Endodermal cell (in vitro differentiated cells): ENCODE data around the gene ADAMTS18. TPM values are rescaled to one million over a fixed set of nuclear protein-coding genes. Genes with fewer than 3 reads are reported as not detected.
"Not testable (repeated sequence)": the region's sequence is repeated elsewhere in the genome, so short reads cannot be mapped to it uniquely, and the experiment has no call there.

ENCODE experiments used
- DNase-seq: peaks from one replicate; pipeline ENCODE4 v3.0.0-alpha.2; 2017
- H3K27ac ChIP-seq: 2 replicates; pipeline ENCODE4 v1.5.1; 2013; ENCODE audit warnings: mild to moderate bottlenecking, low read depth, low read length, moderate library complexity
- H3K27me3 ChIP-seq: 2 replicates; pipeline ENCODE4 v1.6.1; 2013; ENCODE audit warnings: mild to moderate bottlenecking, low read length, moderate library complexity; ENCODE audit not compliant: insufficient read depth, control insufficient read depth, poor library complexity, severe bottlenecking
- H3K36me3 ChIP-seq: 2 replicates; pipeline ENCODE4 v1.7.0; 2013; ENCODE audit warnings: mild to moderate bottlenecking, low read length, moderate library complexity; ENCODE audit not compliant: control insufficient read depth, insufficient read depth
- H3K4me1 ChIP-seq: one replicate; pipeline ENCODE4 v1.7.0; 2013; ENCODE audit warnings: low read length; ENCODE audit not compliant: control insufficient read depth, insufficient read depth
- H3K4me3 ChIP-seq: 2 replicates; pipeline ENCODE4 v1.5.1; 2013; ENCODE audit warnings: mild to moderate bottlenecking, low read length, moderate library complexity
- H3K9ac ChIP-seq: 2 replicates; pipeline ENCODE4 v1.6.1; 2013; ENCODE audit warnings: mild to moderate bottlenecking, low read length, moderate library complexity; ENCODE audit not compliant: poor library complexity, severe bottlenecking; ENCODE audit errors: extremely low read depth
- H3K9me3 ChIP-seq: 2 replicates; pipeline ENCODE4 v1.6.1; 2013; ENCODE audit warnings: mild to moderate bottlenecking, low read length, moderate library complexity; ENCODE audit not compliant: control insufficient read depth
- H3K27ac Mint-ChIP-seq: 2 replicates; pipeline ENCODE4 v1.8.0; 2020; ENCODE audit warnings: mixed read lengths
- H3K27me3 Mint-ChIP-seq: 2 replicates; pipeline ENCODE4 v1.8.0; 2021; ENCODE audit warnings: mild to moderate bottlenecking, mixed read lengths; ENCODE audit not compliant: insufficient read depth
- H3K36me3 Mint-ChIP-seq: 2 replicates; pipeline ENCODE4 v1.8.0; 2020; ENCODE audit warnings: low read depth, mixed read lengths
- H3K4me1 Mint-ChIP-seq: 2 replicates; pipeline ENCODE4 v1.8.0; 2020; ENCODE audit warnings: mixed read lengths
- H3K4me3 Mint-ChIP-seq: 2 replicates; pipeline ENCODE4 v1.8.0; 2020; ENCODE audit warnings: mild to moderate bottlenecking, moderate library complexity, mixed read lengths
- H3K9me3 Mint-ChIP-seq: 2 replicates; pipeline ENCODE4 v1.8.0; 2020; ENCODE audit warnings: mild to moderate bottlenecking, mixed read lengths
- CTCF ChIP-seq: fragments of 200-600 bp; sonication (generic); conservative IDR thresholded peaks from 2 replicates; pipeline ENCODE4 v1.5.0; 2021; ENCODE audit warnings: antibody characterized with exemption, mild to moderate bottlenecking
- WGBS, 2 experiments: methylation state at CpG; one replicate each; pipeline versions ENCODE4 v1.1.5 to v1.1.7; 2013; ENCODE audit warnings: missing lambda C conversion rate in 2 of 2, mixed read lengths in 1 of 2; ENCODE audit not compliant: insufficient coverage in 1 of 2, insufficient read length in 1 of 2; 5-methylcytosine and 5-hydroxymethylcytosine counted together
- total RNA-seq, 2 donors: library from RNA; stranded (reverse); fragmentation: NEBNext Ultra II Directional in 1 of 2; extraction: Animal tissue kit (Norgen Biotek cat#: 25700) in 1 of 2; gene quantifications; 2 replicates in 1 of 2; 3 replicates in 1 of 2; pipeline ENCODE4 v1.2.1, GENCODE V29; 2021

Gene ADAMTS18
- total RNA-seq, 2 donors from 2014 or later = 7.9 to 12.4 TPM

GRCh38 chr16:77277571-77277970, 157.3 kb downstream of the ADAMTS18 start:
- Mint-ChIP-seq H3K4me1 (peaks cover 5% of the 10 kb centered on the region), H3K27ac (no peak overlapping the region), H3K4me3 (no peak overlapping the region), H3K36me3 (peaks cover 17% of the 10 kb centered on the region), H3K27me3 (peaks cover 27% of the 10 kb centered on the region), H3K9me3 (peaks cover 3% of the 10 kb centered on the region)
- no peak for TF ChIP-seq CTCF
- Histone ChIP-seq H3K9ac (no peak overlapping the region), H3K27me3 (peaks cover 39% of the 10 kb centered on the region), H3K9me3 (peaks cover 16% of the 10 kb centered on the region), H3K36me3 (peaks cover 12% of the 10 kb centered on the region), H3K27ac (no peak overlapping the region), H3K4me1 (no peaks in the 10 kb centered on the region), H3K4me3 (no peak overlapping the region)
- 96 to 100% methylated on average over 2 of the region's 2 CpGs for WGBS, 2 experiments
- no peak for DNase-seq

GRCh38 chr16:77277141-77277540, 157.7 kb downstream of the ADAMTS18 start:
- Histone ChIP-seq H3K4me1 (no peaks in the 10 kb centered on the region), H3K27ac (no peak overlapping the region), H3K36me3 (peaks cover 12% of the 10 kb centered on the region), H3K4me3 (no peak overlapping the region), H3K9me3 (peaks cover 16% of the 10 kb centered on the region), H3K9ac (no peak overlapping the region), H3K27me3 (peaks cover 43% of the 10 kb centered on the region)
- peaks cover 3% of the 10 kb centered on the region for H3K9me3 Mint-ChIP-seq
- 86% methylated on average over 2 of the region's 2 CpGs; no CpG with 5 or more reads in 1 of the 2 experiments for WGBS, 2 experiments
- H3K36me3 Mint-ChIP-seq = peaks cover 13% of the 10 kb centered on the region
- no peak for TF ChIP-seq CTCF
- DNase-seq = no peak
- H3K27ac Mint-ChIP-seq = no peak overlapping the region
- no peak overlapping the region for H3K4me3 Mint-ChIP-seq
- peaks cover 10% of the 10 kb centered on the region for H3K4me1 Mint-ChIP-seq
- peaks cover 30% of the 10 kb centered on the region for H3K27me3 Mint-ChIP-seq

- Histone ChIP-seq H3K36me3 (peaks cover 9% of the 10 kb centered on the region), H3K4me3 (no peak overlapping the region), H3K4me1 (no peaks in the 10 kb centered on the region), H3K27me3 (peaks cover 46% of the 10 kb centered on the region), H3K27ac (no peak overlapping the region), H3K9me3 (peaks cover 13% of the 10 kb centered on the region), H3K9ac (no peak overlapping the region)
- DNase-seq = no peak
- Mint-ChIP-seq H3K27ac (no peak overlapping the region), H3K9me3 (peaks cover 1% of the 10 kb centered on the region), H3K4me3 (no peak overlapping the region), H3K4me1 (peaks cover 15% of the 10 kb centered on the region), H3K27me3 (peaks cover 32% of the 10 kb centered on the region), H3K36me3 (peaks cover 10% of the 10 kb centered on the region)
- 95 to 96% methylated on average over 2 of the region's 2 CpGs for WGBS, 2 experiments
- TF ChIP-seq CTCF = no peak
Measured at GRCh38 chr16:77276661-77277060, 158.2 kb downstream of the ADAMTS18 start.

- not testable (repeated sequence) for H3K27ac Mint-ChIP-seq, H3K36me3 ChIP-seq, H3K9me3 Mint-ChIP-seq, H3K4me3 Mint-ChIP-seq, H3K36me3 Mint-ChIP-seq, DNase-seq, H3K9me3 ChIP-seq, H3K4me1 ChIP-seq, H3K9ac ChIP-seq, H3K27ac ChIP-seq, H3K4me3 ChIP-seq
- WGBS, 2 experiments = 95% methylated on average over 2 of the region's 2 CpGs; no CpG with 5 or more reads in 1 of the 2 experiments
- Mint-ChIP-seq H3K27me3 (peaks cover 32% of the 10 kb centered on the region), H3K4me1 (peaks cover 17% of the 10 kb centered on the region)
- peaks cover 46% of the 10 kb centered on the region for H3K27me3 ChIP-seq
Measured at GRCh38 chr16:77275303-77275702, 159.5 kb downstream of the ADAMTS18 start.
